Ascending aorta (tissue), 2 donors: Measurements from ENCODE around the gene PNLIPRP3. TPM values are rescaled to one million over a fixed set of nuclear protein-coding genes. Genes with fewer than 3 reads are reported as not detected.
"Not testable (repeated sequence)": the region's sequence is repeated elsewhere in the genome, so short reads cannot be mapped to it uniquely, and the experiment has no call there.

Source experiments
- DNase-seq, 2 donors: peaks; one replicate each; pipeline ENCODE4 v3.0.0-alpha.2; 2019; ENCODE audit warnings: low spot score in 2 of 2
- H3K27ac ChIP-seq, 2 donors: fragments of 200-600 bp; sonication (generic); one replicate each; pipeline ENCODE4 v1.5.1; 2016 to 2017; ENCODE audit warnings: mild to moderate bottlenecking in 1 of 2
- H3K27me3 ChIP-seq: fragments of 200-600 bp; sonication (generic); one replicate; pipeline ENCODE4 v1.5.1; 2017
- H3K36me3 ChIP-seq, 2 donors: fragments of 200-600 bp; sonication (generic); one replicate each; pipeline ENCODE4 v1.5.1; 2016
- H3K4me1 ChIP-seq, 2 donors: fragments of 200-600 bp; sonication (generic); one replicate each; pipeline ENCODE4 v1.5.1; 2016 to 2017; ENCODE audit warnings: mild to moderate bottlenecking in 1 of 2
- H3K4me3 ChIP-seq, 2 donors: fragments of 200-600 bp; sonication (generic); one replicate each; pipeline ENCODE4 v1.5.1; 2016 to 2017; ENCODE audit warnings: mild to moderate bottlenecking in 1 of 2
- H3K9me3 ChIP-seq, 2 donors: fragments of 200-600 bp; sonication (generic); one replicate each; pipeline ENCODE4 v1.5.1; 2016
- CTCF ChIP-seq, 3 experiments: fragments of 200-600 bp in 2 of 3; fragments of 450-650 bp in 1 of 3; sonication (generic) in 2 of 3; IDR thresholded peaks; one replicate each; pipeline ENCODE4 v1.5.1; 2016 to 2019; ENCODE audit warnings: antibody characterized with exemption in 3 of 3, mild to moderate bottlenecking in 1 of 3, moderate library complexity in 1 of 3
- intact Hi-C: fragments of 100-400 bp; cut with DNase I; formaldehyde crosslinking; loops from one replicate; pipeline ENCODE4 v1.15.1; 2023
- total RNA-seq: library from RNA; depleted of rRNA; stranded (reverse); fragments of >200 nt; gene quantifications from one replicate; pipeline ENCODE4 v1.1.0, GENCODE V29; 2016

Gene PNLIPRP3
- total RNA-seq: not detected

- intact Hi-C loops: no loop called here
- Histone ChIP-seq H3K4me1 (no peaks in the 10 kb centered on the region), H3K9me3 (no peaks in the 10 kb centered on the region), H3K4me3 (no peak within 1 kb of the TSS), H3K27ac (no peak within 1 kb of the TSS), H3K27me3 (no peaks in the 10 kb centered on the region), H3K36me3 (no peaks in the 10 kb centered on the region)
- no peak for TF ChIP-seq CTCF (IDR thresholded peaks at IDR 0.05)
- DNase-seq: no peak
These were observed at the start of gene PNLIPRP3 for GRCh38 chr10:116427671-116428070. PNLIPRP3 (plus strand) TSS chr10:116427847; CDS start chr10:116428013, 166 bp downstream.

GRCh38 chr10:116382290-116382689 lies 45.4 kb upstream of the PNLIPRP3 start:
- H3K9me3 ChIP-seq: no peaks in the 10 kb centered on the region
- H3K27ac ChIP-seq: no peak overlapping the region
- H3K4me1 ChIP-seq: no peaks in the 10 kb centered on the region
- intact Hi-C loops: loop anchor here (10.0 kb wide), 3 partner anchors 677 to 1237 kb away; no protein-coding TSS in a partner anchor
- no peak overlapping the region for H3K4me3 ChIP-seq
- DNase-seq: no peak
- H3K27me3 ChIP-seq: no peaks in the 10 kb centered on the region
- no peak for TF ChIP-seq CTCF (IDR thresholded peaks at IDR 0.05)
- no peaks in the 10 kb centered on the region for H3K36me3 ChIP-seq

DNA sequence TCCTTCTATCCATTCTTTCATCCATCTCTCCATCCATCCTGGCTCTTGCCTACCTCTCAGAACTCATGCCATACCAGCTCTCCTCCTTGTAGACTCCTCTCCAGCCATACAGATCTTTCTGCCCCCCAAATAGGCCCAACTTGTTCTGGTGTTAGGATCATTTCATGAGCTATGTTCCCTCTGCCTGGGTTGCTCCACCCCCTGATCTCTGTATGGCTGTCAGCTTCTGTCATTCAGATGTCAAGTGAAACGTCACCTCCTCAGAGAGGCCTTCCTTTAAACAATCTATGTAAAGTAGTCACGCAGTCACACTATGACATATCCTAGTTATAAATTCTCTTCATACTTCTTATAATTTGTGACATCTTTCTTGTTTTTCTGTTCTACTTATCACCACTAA lies 42.3 kb upstream of the PNLIPRP3 start:
- H3K4me1 ChIP-seq: no peaks in the 10 kb centered on the region
- no peaks in the 10 kb centered on the region for H3K27me3 ChIP-seq
- no peak overlapping the region for H3K4me3 ChIP-seq
- TF ChIP-seq CTCF (IDR thresholded peaks at IDR 0.05): no peak
- no peaks in the 10 kb centered on the region for H3K9me3 ChIP-seq
- H3K27ac ChIP-seq: no peak overlapping the region
- no peaks in the 10 kb centered on the region for H3K36me3 ChIP-seq
- intact Hi-C loops: loop anchor here (10.0 kb wide), 3 partner anchors 681 to 1241 kb away; no protein-coding TSS in a partner anchor
- no peak for DNase-seq

DNA sequence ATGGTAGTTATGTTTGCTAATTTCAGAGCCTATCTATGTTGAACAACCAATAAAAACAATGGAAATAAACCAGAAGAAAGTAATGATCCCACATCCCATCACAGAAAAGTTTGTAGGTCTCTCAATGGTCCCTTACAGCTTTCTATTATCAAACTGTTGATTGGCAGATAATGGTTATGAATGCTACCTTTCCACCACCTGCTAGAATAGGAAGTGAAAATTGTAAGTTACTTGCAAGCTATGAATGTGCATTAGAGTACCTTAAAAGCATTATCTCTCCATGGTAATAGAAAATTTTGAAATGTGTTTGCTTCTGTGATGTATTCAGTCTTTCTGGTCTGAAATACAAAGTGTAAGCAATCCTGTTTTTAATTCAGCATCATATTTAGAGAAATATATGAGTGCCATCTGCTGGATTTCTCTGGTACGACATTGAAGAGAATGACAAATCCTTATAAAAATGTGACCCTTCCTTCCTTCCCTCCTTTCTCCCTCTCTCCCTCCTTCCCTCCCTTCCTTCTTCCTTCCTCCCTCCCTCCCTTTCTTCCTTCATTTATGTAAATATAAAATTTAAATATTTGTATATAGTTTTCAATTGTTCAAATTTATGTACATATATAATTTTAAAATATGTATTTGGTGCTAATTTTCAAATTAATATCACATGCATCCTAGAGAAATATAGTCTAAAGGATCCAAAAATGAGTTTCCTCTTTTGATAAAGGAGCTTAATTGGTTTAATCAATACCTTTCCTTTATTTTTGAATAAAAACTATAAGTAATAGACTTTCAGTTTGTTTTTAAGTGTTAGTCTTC lies 41.4 kb upstream of the PNLIPRP3 start:
- H3K9me3 ChIP-seq: no peaks in the 10 kb centered on the region
- intact Hi-C loops: loop anchor here (2.0 to 10.0 kb wide), 4 partner anchors 681 to 1241 kb away; no protein-coding TSS in a partner anchor

DNA sequence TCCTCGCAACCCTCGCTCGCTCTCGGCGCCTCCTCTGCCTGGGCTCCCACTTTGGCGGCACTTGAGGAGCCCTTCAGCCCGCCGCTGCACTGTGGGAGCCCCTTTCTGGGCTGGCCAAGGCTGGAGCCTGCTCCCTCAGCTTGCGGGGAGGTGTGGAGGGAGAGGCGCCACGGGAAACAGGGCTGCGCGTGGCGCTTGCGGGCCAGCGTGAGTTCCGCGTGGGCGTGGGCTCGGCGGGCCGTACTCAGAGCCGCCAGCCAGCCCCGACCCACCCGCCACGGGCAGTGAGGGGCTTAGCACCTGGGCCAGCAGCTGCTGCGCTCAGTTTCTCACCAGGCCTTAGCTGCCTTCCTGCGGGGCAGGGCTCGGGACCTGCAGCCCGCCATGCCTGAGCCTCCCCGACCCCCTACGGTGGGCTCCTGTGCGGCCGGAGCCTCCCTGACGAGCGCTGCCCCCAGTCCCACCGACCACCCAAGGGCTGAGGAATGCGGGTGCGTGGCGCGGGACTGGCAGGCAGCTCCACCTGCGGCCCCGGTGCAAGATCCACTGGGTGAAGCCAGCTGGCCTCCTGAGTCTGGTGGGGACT lies 34.3 kb upstream of the PNLIPRP3 start:
- H3K9me3 ChIP-seq, DNase-seq, intact Hi-C loops, H3K4me1 ChIP-seq, H3K4me3 ChIP-seq, H3K27ac ChIP-seq, H3K27me3 ChIP-seq, H3K36me3 ChIP-seq: not testable (repeated sequence)

More for the DNA sequence above, 41.4 kb upstream of the PNLIPRP3 start:
- Histone ChIP-seq H3K27me3 (no peaks in the 10 kb centered on the region), H3K4me1 (no peaks in the 10 kb centered on the region), H3K4me3 (no peak overlapping the region), H3K27ac (no peak overlapping the region), H3K36me3 (no peaks in the 10 kb centered on the region)
- DNase-seq: no peak
- TF ChIP-seq CTCF (IDR thresholded peaks at IDR 0.05): peak; percentile 7 to 55 (median 39)
